WTC11 (cell line): ENCODE measurements around the gene FOXN3. TPM values are rescaled to one million over a fixed set of nuclear protein-coding genes. Genes with fewer than 3 reads are reported as not detected.
A peak's percentile ranks its signal among the peaks of the same experiment; 100 is the strongest.

Experiments used
- ATAC-seq: fragments of 200-7000 bp; cut with Tn5 transposase; 2 replicates; pipeline ENCODE4 v1.10.0; 2021; ENCODE audit warnings: mild to moderate bottlenecking, moderate library complexity
- CTCF ChIA-PET: fragments of 300-600 bp; sonication (Branson Sonifier 250); formaldehyde crosslinking; loops from one replicate; lab custom pipeline; 2021; ENCODE audit warnings: antibody characterized with exemption; lab: Charles Lee
- POLR2A ChIA-PET: fragments of 350-600 bp; sonication (Branson Sonifier 250); formaldehyde crosslinking; loops from one replicate; lab custom pipeline; 2021; ENCODE audit warnings: antibody characterized with exemption; lab: Charles Lee
- DNase-seq: peaks from one replicate; pipeline ENCODE4 v3.0.0; 2021; ENCODE audit warnings: low spot score
- H3K27ac Mint-ChIP-seq: 2 replicates; pipeline ENCODE4 v1.8.0; 2021; ENCODE audit warnings: mixed read lengths
- H3K27me3 Mint-ChIP-seq: 2 replicates; pipeline ENCODE4 v1.8.0; 2021; ENCODE audit warnings: low read depth, mild to moderate bottlenecking, moderate library complexity, mixed read lengths
- H3K36me3 Mint-ChIP-seq: 2 replicates; pipeline ENCODE4 v1.8.0; 2021; ENCODE audit warnings: mixed read lengths
- H3K4me1 Mint-ChIP-seq: 2 replicates; pipeline ENCODE4 v1.8.0; 2022; ENCODE audit warnings: mixed read lengths
- H3K4me3 Mint-ChIP-seq: 2 replicates; pipeline ENCODE4 v1.8.0; 2021; ENCODE audit warnings: mild to moderate bottlenecking, moderate library complexity, mixed read lengths
- H3K9me3 Mint-ChIP-seq: 2 replicates; pipeline ENCODE4 v1.8.0; 2021; ENCODE audit warnings: mixed read lengths
- ATF1 ChIP-seq: sonication (generic); formaldehyde crosslinking; IDR thresholded peaks from 2 replicates; pipeline ENCODE4 v1.8.1; 2023; ENCODE audit warnings: mild to moderate bottlenecking, moderate library complexity, missing genetic modification reagents
- EMX1 ChIP-seq: fragments of 250-450 bp; sonication (Bioruptor Pico); IDR thresholded peaks from 2 replicates; pipeline ENCODE4 v1.8.0; 2021; ENCODE audit warnings: mild to moderate bottlenecking
- MLX ChIP-seq: sonication (generic); formaldehyde crosslinking; IDR thresholded peaks from 2 replicates; pipeline ENCODE4 v1.8.1; 2023; ENCODE audit warnings: mild to moderate bottlenecking, missing genetic modification reagents, moderate library complexity
- NFYB ChIP-seq: sonication (generic); formaldehyde crosslinking; conservative IDR thresholded peaks from 2 replicates; pipeline ENCODE4 v1.8.0; 2022; ENCODE audit warnings: low read depth, missing genetic modification reagents
- ZNF263 ChIP-seq: sonication (generic); formaldehyde crosslinking; IDR thresholded peaks from 2 replicates; pipeline ENCODE4 v1.8.1; 2022; ENCODE audit warnings: low read depth, mild to moderate bottlenecking, moderate library complexity, missing genetic modification reagents
- ZNF416 ChIP-seq: fragments of 250-450 bp; sonication (Bioruptor Pico); IDR thresholded peaks from 2 replicates; pipeline ENCODE4 v1.9.0; 2021; ENCODE audit warnings: mild to moderate bottlenecking, inconsistent platforms
- ZNF532 ChIP-seq: fragments of 250-450 bp; sonication (Bioruptor Pico); IDR thresholded peaks from 2 replicates; pipeline ENCODE4 v1.9.0; 2021; ENCODE audit warnings: mild to moderate bottlenecking, borderline replicate concordance
- ZNF671 ChIP-seq: fragments of 250-450 bp; sonication (Bioruptor Pico); IDR thresholded peaks from 2 replicates; pipeline ENCODE4 v1.8.0; 2021; ENCODE audit warnings: mild to moderate bottlenecking
- total RNA-seq: library from RNA; stranded (reverse); gene quantifications from 3 replicates; pipeline ENCODE4 v1.2.3, GENCODE V29; 2021
- TF ChIP-seq, protein P1 (sequence below): fragments of 250-450 bp; sonication (Bioruptor Pico); IDR thresholded peaks from 2 replicates; pipeline ENCODE4 v1.9.0; 2021; ENCODE audit warnings: mild to moderate bottlenecking
- TF ChIP-seq, protein P2 (sequence below): sonication (generic); formaldehyde crosslinking; IDR thresholded peaks from 2 replicates; pipeline ENCODE4 v1.8.1; 2022; ENCODE audit warnings: mild to moderate bottlenecking, moderate library complexity, missing genetic modification reagents

FOXN3 gene
- total RNA-seq, 1 experiment from 2014 or later: 170 TPM

GRCh38 chr14:89131004-89131750 is 285.9 kb downstream of the FOXN3 start (continued):
- TF ChIP-seq NFYB (CRISPR knock-in tag) (no peak), ATF1 (CRISPR knock-in tag) (no peak)

DNA sequence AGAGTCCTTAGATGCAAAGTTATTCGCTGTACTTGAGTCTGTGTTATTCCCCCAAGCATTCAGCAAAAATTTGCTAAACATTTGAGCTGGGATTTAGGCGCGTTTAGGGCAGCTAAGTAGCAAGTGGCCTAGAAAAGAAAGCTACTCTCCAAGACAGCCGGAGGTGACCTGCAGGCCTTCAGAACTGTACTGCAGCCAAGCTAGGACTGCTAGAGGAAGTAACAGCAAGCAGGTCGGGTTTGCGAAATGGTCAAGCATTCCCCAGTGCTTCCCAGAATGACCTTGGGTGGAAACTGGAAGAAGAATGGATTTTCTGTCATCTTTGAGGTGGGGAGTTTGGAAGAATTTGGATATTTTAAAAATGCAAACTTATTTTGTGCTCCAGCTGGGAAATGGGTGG is 287.5 kb downstream of the FOXN3 start:
- TF ChIP-seq MLX (no peak), EMX1 (CRISPR knock-in tag) (no peak)
- no peaks in the 10 kb centered on the region for H3K9me3 Mint-ChIP-seq
- no peak overlapping the region for H3K4me3 Mint-ChIP-seq
- ChIA-PET POLR2A (no interaction called here), CTCF (no interaction called here)
- H3K36me3 Mint-ChIP-seq: no peaks in the 10 kb centered on the region
- 0 out of 2 replicates have a peak, but pooled peaks cover 2% of the 10 kb centered on the region for H3K4me1 Mint-ChIP-seq
- H3K27ac Mint-ChIP-seq: no peak overlapping the region
- DNase-seq: no peak
- ATAC-seq: peak; percentile 41
- H3K27me3 Mint-ChIP-seq: peaks cover 14% of the 10 kb centered on the region

- Mint-ChIP-seq H3K4me1 (0 out of 2 replicates have a peak, but pooled peaks cover 2% of the 10 kb centered on the region), H3K9me3 (no peaks in the 10 kb centered on the region), H3K36me3 (no peaks in the 10 kb centered on the region), H3K4me3 (no peak overlapping the region), H3K27ac (no peak overlapping the region), H3K27me3 (peaks cover 17% of the 10 kb centered on the region)
- ChIA-PET POLR2A (no interaction called here), CTCF (no interaction called here)
- DNase-seq (no peak), ATAC-seq (no peak)
- TF ChIP-seq ZNF532 (CRISPR knock-in tag): no peak
- TF ChIP-seq, protein P1, sequence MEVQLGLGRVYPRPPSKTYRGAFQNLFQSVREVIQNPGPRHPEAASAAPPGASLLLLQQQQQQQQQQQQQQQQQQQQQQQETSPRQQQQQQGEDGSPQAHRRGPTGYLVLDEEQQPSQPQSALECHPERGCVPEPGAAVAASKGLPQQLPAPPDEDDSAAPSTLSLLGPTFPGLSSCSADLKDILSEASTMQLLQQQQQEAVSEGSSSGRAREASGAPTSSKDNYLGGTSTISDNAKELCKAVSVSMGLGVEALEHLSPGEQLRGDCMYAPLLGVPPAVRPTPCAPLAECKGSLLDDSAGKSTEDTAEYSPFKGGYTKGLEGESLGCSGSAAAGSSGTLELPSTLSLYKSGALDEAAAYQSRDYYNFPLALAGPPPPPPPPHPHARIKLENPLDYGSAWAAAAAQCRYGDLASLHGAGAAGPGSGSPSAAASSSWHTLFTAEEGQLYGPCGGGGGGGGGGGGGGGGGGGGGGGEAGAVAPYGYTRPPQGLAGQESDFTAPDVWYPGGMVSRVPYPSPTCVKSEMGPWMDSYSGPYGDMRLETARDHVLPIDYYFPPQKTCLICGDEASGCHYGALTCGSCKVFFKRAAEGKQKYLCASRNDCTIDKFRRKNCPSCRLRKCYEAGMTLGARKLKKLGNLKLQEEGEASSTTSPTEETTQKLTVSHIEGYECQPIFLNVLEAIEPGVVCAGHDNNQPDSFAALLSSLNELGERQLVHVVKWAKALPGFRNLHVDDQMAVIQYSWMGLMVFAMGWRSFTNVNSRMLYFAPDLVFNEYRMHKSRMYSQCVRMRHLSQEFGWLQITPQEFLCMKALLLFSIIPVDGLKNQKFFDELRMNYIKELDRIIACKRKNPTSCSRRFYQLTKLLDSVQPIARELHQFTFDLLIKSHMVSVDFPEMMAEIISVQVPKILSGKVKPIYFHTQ: no peak
- TF ChIP-seq ZNF671 (CRISPR knock-in tag): no peak
- TF ChIP-seq ZNF416 (CRISPR knock-in tag): no peak
- TF ChIP-seq, protein P2, sequence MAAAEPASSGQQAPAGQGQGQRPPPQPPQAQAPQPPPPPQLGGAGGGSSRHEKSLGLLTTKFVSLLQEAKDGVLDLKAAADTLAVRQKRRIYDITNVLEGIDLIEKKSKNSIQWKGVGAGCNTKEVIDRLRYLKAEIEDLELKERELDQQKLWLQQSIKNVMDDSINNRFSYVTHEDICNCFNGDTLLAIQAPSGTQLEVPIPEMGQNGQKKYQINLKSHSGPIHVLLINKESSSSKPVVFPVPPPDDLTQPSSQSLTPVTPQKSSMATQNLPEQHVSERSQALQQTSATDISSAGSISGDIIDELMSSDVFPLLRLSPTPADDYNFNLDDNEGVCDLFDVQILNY (CRISPR knock-in tag): no peak
- no peak for TF ChIP-seq ZNF263 (CRISPR knock-in tag)
These were observed 288.6 kb downstream of the FOXN3 start for GRCh38 chr14:89128311-89129026.
